HCEC 1CT (cell line): ENCODE measurements around the gene TMOD1.

ENCODE experiments used
- DNase-seq: peaks from one replicate; pipeline ENCODE4 v3.0.0-alpha.2; 2017

The TMOD1 gene

DNA sequence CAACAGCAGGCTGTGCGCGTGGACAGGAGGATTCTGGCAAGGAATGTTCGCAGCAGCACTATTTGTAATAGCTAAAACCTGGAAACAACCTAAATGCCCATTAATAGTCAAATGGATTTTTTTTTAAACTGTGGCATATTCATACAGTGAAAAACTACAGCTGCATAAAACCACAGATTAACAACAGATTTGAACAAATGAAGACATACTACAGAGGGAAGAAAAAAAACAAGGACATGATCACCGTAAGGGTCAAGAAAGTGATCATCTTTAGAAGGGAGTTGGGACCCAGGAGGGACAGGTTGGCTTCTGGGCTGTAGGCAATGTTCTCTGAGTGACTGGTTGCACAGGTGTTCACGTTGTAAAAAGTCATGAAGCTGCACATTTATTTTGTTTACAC, 1.2 kb upstream of the TMOD1 start:
- no peak for DNase-seq

DNA sequence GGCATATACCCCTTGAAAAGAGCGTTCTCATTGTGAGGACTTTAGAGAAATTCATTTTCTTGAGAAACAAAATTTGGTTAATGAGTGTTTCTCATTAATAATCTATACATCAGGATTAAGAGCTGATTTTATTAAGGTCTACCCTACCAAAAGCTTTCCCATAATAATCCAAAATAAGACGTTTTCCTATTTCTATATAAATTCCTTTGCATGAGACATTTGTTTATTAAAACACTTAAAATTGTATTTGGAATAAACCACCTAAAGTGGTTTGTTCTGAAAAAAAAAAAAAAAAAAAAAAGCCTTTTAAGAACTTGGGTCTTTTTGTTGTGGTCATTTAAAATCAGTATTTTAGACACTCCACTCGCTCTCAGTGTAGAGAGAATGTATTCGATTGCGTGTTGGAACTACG, 695 bp upstream of the TMOD1 start:
- DNase-seq = no peak

DNA sequence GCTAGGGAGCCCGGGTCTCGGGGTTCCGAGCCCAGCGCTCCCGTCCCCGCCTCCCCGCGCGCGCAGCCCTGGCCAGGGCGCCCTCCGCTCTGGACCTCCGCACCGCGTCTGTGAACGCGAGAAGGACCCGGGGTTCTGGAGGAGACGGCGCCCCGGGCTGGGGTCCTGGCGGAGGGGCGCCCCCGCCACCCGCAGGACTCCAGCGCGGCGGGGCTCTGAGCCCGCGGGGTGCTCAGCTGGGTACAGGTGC, 431 bp downstream of the TMOD1 start:
- DNase-seq = no peak

DNA sequence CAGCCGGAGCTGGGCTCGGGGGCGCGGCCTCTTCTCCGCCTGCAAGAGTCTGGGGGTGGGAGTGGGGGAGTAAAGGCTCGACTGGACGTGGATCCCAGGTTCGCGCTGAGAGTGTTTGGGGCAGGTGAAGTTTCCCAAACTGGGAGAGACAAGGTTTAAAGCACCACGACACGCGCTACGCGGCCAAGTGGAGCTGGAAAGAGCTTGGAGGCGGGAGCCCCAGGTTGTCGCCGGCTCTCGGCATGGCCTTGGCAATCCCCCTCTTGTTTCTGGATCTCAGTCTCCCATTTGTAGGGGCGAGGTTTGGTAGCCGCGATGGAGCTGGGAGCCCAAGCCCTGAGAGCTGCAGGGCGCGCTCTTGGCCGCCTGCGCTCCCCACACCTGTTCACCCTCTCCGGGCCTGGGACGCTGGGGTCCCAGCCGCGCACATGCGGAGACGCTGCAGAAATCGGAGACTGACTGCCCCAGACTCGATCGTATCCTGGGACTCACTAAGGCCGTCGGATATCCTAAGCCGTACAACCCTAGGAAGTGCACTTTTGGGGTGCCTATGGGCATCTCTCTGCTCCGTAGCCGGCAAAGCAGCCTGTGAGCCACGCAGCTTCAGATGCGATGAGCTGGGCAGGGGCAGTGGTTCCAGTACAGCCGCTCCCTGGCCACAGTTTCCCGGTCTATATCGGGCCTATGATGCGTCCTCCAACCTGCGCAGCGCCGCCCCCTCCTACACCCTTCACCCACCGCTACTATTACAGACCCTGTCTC, 937 bp downstream of the TMOD1 start:
- no peak for DNase-seq

DNA sequence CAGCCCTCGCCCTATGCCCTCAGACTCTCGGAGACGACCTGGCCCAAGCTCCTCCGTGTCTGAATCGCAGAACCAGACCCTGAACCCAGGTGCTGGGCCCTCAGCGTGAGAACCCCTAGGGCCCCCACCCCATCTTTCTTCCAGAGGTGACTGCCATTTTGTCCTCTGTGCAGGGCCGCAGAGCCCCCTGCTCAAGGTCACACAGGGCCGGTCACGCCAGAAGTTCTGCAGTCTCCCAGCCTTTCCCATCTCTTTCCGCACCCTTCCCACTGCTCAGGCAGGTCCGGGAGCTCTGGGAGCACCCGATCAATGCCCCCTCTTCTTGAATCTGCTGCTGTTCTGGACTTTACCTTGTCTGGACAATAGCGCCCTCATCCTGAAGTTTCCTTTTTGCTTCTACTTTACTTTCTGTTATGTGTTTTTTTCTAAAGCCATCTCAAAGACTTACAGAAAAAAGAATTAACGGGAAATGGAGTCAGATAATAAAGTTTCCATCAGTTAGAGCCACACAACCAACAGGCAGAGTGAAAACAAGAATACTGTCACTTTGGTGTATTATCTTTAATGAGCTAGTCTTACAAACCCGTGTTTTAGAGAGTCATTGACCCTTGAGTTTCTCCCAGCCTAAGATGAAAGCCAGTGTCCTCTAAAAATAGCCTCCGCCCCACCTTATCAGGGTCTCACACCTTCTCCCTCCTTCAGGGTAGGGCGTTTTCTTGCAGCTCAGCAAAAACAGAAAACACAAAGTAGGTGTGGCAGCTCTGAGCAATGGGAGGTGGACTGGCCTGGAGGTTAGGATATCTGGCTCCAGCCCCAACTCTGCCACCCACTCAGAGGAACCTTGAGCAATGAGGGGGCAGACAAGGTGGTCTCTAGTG, 1.8 kb downstream of the TMOD1 start:
- no peak for DNase-seq

DNA sequence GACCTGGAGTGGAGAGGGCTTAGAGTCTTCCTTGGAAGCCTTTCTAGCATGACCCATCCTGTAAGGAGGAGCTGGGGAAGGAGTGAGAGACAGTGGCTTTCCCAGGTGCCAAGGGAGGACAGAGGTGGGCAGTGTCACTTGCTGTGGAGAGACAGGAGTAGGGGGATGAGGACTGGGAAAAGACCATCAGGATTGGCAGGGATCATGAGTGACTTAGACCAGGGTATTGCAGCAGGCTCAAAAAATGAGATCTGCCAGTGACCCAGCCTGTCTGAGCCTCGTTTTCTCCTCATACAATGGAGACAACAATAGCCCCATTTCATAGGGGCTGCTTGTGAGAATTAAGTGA, 2.4 kb downstream of the TMOD1 start:
- DNase-seq = no peak

DNA sequence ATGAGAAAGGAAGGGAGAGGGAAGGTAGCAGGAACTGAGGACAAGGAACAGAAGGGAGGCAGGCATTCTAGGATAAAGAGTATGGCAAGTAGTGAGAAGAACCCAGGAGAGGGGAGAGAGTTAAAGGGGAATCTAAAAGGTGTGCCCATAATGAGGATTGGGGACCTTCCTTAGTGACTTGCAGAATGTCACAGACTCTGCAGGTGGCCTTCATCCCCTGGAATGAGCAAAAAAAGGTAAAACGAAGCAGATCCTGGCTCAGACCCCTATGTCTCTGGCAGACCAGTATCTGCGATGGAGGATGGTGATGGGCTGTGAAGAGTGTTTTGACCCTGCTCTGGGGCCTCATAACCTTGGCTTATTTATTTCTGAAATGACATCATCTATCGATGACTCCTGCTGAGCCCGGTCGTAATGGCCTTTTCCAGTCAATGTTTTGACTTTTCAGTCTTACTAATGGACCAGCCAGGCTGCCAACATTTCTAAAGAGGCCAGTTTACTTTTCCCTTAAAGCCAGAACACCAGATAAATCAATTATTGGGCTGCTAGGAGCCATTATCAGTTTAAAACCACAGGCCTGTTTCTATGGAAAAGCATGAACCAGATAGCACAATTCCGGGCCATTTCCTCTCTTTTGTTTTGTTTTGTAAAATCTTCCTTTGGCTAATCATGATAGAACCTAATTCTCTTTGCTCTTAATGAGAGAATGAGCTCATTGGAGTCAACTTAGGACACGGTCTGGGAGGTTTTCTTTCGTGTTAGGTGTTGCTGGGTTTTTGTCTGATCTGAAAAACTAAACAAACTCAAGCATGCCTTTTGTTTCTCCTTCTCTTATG, 3.1 kb downstream of the TMOD1 start:
- no peak for DNase-seq

DNA sequence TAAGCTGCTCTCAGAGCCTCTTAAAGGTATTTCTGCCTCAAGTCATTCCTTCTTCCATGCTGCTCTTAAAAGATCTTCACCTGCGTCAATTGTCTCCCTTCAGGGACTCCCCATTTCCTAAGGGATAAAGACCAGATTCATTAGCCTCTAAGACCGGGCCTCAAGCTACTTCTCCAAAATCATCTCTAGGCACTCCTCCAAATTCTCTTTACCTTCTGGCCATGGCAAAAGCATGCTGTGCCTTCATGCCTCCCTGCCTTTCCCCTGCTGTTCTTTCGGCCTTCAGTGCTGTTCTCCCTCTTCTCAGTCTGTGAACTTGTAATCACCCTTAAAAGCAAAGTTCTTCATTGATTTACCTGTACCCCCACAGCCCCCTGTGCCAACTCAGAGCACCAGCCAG, 4.4 kb downstream of the TMOD1 start:
- no peak for DNase-seq

DNA sequence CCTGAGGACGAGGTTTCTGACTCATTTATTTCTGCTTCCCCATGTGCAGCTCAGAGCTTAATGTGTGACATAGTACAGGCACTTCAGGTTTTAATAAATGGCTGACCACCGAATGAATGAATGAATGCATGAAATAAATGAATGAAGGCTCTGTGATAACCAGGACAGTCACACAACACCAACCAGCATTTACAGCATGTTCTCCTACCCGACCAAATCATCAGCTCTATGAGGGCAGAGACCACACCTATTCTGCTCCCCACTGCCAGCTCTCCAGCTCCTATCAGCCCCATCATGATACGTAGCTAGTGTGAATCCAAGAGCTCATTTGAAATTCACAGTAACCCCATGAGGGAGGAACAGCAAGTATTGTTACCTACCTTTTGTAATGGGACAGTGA, 4.8 kb downstream of the TMOD1 start:
- DNase-seq = no peak

DNA sequence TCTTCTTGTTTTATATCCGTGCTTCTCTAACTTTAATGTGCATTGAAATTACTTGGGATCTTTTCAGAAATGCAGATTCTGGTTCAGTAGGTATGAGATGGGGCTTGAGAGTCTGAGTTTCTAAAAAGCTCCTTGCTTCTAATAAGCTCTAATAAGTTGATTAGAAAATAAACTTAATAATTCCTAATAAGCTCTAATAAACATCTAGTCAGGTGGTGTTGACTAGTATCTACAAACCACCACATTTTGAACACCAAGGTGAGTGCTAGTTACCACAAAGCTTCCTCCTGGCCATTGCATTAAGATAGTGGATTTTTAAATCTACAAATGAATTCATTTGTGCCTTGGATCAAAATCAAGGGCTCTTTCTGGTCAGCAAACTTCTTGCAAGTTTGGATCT, 5.3 kb downstream of the TMOD1 start:
- no peak for DNase-seq

DNA sequence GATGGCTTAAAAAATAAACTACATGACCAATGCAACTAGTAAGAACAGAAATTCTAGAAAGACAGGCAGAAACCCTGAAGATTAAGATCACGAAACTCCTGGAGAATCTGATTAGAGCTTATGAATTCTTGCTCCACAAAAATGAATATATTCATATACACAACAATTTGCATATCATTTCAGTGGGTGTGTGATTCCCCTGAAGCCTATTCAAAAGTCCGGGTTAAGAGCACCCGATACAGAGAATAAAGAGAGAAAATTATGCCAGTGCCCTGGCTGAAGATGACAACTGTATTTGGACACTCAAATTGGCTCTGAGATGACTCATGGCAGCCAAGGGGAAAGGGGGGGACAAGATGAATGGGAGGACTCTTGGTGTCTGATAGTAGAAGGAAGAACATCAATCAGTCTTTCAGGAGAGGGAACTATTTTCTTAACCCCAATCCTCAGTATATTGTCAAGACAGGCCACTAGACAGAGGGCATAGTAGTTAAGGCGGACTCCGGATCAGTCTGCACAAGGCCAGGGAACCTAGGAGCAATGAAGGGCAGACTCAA, 6.0 kb downstream of the TMOD1 start:
- no peak for DNase-seq

DNA sequence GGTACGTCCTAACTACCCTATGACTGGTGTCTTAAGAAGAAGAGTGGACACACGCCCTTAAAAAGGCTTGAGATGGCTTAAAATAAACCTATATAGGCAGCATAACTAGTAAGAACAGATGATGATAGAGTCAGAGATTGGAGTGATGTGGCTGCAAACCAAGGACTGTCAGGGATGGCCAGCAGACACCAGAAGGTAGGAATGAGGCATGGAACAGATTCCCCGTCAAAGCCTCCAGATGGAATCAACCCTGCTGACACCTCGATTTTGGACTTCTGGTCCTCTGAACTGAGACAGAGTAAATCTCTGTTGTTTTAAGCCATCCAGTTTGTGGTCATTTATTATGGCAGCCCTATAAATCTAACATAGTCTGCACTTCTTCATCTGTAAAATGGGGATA, 7.4 kb downstream of the TMOD1 start:
- no peak for DNase-seq

DNA sequence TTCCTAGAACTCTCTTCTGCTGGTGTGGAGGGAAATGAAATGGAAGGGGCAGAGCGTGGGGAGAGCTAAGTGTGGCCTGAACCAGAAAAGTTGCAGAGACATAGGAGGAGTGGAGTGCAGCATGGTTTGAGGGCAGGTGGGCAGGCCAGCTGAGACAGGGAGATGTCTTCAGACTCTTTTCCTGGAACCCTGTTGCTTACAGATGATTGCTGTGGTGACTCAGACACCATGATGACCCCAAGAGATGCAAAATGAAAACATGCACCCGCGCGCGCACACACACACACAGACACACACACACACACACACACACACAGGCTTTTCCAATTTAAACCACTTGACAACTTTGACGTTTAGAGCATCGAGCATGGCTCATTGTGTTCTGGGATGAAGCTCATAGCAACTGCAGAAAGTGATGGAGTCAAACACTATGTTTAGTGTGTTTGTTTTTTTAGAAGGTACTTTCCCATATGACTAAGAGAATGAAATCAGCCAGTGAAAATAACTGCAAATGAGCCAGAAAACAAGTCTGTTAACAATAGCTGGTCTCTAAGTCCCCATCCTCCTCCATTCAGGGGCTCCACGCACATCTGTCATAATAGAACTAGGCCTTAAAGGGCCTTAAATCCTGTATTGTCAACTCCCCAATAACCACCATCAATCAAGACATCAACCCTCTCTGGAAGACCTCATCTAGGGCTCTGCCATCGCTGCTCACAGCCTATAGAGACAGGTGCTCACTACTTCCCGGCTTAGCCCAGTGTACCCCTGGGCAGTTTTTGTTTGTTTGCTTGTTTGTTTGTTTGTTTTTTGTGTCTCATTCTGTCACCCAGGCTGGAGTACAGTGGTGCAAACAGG, 9.6 kb downstream of the TMOD1 start:
- DNase-seq = peak; percentile 71

DNA sequence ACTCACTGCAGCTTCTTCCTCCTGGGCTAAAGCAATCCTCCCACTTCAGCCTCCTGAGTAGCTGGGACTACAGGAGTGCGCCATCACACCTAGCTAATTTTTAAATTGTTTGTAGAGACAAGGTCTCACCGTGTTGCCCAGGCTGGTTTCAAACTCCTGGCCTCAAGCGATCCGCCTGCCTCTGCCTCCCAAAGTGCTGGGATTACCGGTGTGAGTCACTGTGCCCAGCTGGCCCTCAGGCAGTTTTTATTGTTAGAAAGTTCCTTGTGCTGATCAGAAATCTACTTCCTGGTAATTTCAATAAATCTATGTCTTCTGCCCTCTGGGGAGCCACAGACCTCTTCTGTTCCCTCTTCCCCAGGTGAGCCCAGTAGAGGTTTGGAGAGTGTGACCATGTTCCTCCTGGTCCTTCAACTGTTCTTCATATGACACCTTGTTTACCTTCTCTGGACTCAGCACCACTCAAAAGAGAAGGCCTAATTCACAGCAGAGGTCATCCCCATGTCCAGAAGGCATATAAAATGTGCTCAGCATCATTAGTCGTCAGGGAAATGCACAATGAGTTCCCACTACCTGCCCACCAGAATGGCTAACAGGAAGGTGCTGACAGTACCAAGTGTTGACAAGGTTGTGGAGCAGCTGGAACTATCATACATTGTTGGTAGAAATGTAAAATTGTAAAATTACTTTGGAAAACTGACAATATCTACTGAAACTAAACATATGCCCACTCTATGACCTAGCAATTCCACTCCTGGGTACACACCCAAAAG, 10.4 kb downstream of the TMOD1 start:
- DNase-seq = no peak

DNA sequence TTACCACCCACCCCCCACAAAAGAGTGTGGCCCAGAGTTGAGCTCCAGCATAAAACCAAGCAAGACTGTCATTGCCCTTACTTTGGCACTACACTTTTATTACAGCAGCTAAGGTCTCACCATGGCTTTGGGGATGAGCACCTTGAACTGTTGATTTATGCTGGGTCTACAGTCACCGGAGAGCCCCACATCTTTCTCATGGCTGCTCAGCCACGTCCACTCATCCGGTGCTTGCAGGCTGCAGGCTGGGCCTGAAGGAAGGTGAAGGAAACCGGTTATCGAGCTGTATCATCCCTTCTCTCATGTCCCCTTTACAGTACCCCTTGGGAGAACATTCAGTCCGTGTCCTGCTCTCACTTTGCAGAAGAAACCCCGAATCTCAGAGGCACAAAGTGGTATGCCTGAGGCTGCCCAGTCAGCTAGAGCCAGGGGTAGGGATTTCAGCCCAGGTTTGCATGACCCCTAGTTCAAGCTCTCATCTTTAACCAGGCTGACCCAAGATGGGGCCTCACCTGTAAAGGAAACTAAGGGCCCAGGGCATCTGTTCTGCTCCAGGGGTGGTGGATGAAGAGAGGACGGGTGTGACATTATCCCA, 11.6 kb downstream of the TMOD1 start:
- no peak for DNase-seq

DNA sequence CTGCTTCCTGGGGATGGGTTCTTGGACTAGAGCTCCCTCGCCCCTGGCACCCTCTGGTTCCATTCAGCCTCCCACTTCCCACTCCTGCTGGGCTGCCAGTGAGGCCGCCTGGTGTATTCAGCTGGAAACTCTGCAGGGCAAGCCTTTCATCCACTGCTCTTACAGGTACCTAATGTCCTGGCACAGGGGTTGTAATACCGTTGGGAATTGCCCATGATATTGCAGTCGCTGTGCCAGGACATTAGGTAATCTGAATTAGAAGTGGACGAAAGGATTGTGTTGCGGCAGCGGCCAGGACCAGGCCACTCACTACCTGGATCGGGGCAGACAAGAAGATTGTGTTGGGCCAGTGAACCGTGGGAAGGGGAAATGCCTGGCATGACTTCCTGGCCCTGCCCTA, 13.1 kb downstream of the TMOD1 start:
- DNase-seq = no peak

DNA sequence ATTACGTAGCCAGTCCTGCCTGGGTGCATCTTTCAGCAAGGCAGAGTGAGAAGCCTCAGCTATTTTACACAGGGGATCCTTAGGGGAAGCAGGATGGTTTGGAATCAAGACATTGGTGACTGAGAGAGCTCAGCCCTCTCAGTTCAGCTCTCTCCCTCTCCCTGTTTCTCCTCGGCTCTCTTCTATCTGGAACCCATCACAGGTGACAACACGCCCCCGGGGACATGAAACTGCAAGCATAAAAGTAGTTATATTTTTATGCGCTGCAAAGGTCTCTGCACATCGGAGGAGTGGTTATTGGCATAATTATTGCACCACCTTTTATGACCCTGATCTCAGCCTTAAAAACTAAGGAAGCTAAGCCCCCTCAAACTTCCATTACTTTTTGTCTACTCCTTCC, 14.2 kb downstream of the TMOD1 start:
- no peak for DNase-seq

DNA sequence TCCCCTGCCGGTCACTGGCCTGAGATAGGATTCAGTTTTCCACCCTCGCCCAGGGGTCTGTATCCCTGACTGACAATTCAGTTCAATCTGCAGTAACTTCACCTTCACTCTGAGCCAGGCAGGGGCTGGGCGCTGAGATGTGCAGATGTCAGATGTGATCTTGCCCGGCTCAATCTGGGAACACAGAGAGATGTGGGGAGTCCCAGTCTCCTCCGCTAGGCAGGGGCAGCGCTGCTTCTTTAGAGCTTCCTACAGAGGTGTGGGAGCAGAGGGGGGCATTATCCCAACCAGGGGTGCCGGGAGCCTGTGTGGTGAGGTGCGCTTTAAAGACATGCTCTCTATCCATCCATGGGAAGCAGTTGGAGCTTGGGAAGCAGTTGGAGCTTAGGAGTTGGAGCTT, 14.6 kb downstream of the TMOD1 start:
- no peak for DNase-seq

DNA sequence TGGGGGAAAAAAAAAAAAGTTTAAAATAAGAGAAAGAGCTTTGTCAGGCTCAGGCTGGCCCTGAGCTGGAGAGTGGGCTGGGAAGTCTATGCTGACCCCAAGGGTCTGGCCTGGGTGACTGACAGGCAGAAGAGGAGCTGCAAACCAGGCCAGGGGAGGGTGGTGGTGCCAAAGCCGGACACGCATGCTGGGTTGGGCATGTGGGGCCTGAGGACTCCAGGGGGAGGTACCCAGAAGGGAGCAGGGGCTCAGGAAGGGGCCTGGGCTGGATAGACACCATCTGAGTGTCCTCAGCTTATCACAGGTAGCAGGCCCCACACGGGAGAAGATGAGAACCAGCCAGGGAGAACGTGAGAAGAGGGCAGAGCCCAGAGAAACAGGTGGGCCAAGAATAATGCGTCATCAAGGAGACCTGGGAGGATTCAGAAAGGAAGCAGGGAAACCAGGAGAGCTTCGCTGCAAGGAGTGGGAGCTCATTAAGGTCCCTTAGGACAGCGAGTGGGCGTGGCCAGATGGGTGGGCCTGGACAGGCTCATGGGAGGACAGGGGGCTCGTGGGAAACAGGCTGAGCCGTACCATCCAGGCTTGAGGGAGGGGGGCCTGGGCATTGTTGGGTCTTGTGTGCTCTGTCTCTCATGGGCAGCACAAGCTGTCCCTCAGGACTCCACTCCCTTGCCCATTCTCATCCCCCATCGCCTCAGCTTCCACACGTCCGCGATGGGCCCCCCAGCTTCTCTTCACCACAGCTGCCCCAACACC, 16.0 kb downstream of the TMOD1 start:
- no peak for DNase-seq

DNA sequence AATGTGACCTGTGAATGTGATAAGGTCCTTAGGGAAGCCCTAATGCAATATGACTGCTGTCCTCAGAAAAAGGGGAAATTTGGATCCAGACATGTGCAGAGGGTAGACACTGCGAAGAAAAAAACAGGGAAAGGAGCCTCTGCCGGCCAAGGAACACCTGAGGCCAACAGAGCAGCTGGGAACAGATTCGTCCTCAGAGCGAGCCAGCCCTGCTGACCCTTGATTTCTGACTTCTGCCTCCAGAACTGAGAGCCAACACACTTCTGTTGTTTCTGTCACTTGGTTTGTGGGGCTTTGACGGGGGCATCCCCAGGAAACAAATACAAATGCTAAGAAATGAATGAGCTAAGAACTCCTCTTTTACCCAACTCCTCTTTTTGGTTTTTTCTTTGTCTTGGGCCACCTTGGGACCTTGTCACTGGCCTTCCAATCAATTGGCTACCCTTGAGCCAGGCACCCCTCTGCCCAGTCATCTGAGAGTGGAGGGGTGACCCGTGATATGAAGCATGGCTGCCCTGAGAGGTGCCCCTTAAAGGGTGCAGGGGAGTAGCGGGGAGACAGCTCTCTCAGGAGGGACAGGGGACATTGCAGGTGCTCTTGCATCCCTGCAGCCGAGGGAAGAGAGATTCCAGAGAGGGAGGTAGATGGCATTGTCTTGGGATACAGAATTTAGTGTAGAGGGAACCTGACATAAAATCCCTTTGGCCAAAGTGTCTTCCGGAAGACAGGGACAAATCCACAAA, 16.9 kb downstream of the TMOD1 start:
- no peak for DNase-seq
